GM12891 (cell line): ENCODE measurements around the gene NEK8.

Experiments used
- POLR2AphosphoS5 ChIP-seq: IDR thresholded peaks from 2 replicates; pipeline ENCODE4 v1.6.1; 2011; ENCODE audit warnings: low read depth, low read length, control low read depth
- TAF1 ChIP-seq: IDR thresholded peaks from 2 replicates; pipeline ENCODE4 v1.6.1; 2011; ENCODE audit warnings: low read depth, low read length, control low read depth

DNA sequence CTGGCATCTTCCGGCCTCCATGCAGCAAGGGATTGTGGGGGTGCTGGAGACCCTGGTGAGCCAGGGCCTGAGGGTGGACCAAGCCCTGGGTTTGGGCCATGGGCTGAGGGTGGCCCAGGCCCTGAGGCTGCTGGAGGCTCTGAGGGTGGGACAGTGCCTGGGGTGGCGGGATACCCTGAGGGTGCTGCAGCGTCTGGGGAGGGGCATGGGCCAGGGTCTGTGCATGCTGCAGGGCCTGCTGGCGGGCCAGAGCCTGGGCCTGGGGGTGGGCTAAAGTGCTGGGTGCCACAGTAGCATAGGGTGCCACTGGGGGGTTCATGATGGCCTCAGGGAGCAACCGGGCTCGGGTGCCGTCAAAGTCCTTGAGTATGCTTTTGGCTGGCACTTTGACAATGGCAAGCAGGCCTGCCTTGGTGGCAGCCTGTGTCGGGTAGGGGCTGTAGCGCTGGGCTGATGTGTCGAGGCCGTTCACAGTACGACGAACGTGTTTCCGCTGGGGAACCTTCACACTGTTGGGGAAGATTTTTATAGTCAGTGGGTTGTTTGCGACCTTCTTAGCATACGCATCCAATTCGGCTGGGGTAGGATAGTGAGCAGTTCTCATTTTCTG, 30.8 kb downstream of the NEK8 start:
- TF ChIP-seq POLR2AphosphoS5 (no peak), TAF1 (no peak)
